HEK293T (cell line): ENCODE measurements around the gene ELOA2.
"Not testable (repeated sequence)": the region's sequence is repeated elsewhere in the genome, so short reads cannot be mapped to it uniquely, and the experiment has no call there.

Experiments
- ARNT ChIP-seq: fragments of 450-650 bp; IDR thresholded peaks from 2 replicates; pipeline ENCODE4 v1.6.1; 2017; ENCODE audit warnings: mild to moderate bottlenecking
- FOXM1 ChIP-seq: fragments of 450-650 bp; IDR thresholded peaks from 2 replicates; pipeline ENCODE4 v1.6.1; 2017; ENCODE audit warnings: mild to moderate bottlenecking, borderline replicate concordance
- HDGF ChIP-seq: fragments of 450-650 bp; IDR thresholded peaks from 2 replicates; pipeline ENCODE4 v1.6.1; 2017; ENCODE audit warnings: antibody characterized with exemption, borderline replicate concordance
- LEF1 ChIP-seq: fragments of 450-650 bp; IDR thresholded peaks from 2 replicates; pipeline ENCODE4 v1.6.1; 2017; ENCODE audit warnings: mild to moderate bottlenecking, borderline replicate concordance
- PKNOX1 ChIP-seq: fragments of 450-650 bp; IDR thresholded peaks from 2 replicates; pipeline ENCODE4 v1.6.1; 2016
- TARDBP ChIP-seq: fragments of 450-650 bp; IDR thresholded peaks from 2 replicates; pipeline ENCODE4 v1.6.1; 2016

GRCh38 chr18:47020757-47021156 is 14.7 kb downstream of the ELOA2 start:
- TF ChIP-seq ARNT, PKNOX1, HDGF, FOXM1, TARDBP, LEF1: not testable (repeated sequence)
